ENCODE measurements around the gene GRHL1. TPM values are rescaled to one million over a fixed set of nuclear protein-coding genes. Genes with fewer than 3 reads are reported as not detected.

Gene GRHL1
- total RNA-seq, 2 experiments from 2014 or later = 0.28 to 0.38 TPM

- no peaks in the 10 kb centered on the region for H3K9me3 Mint-ChIP-seq
- CTCF ChIA-PET = no interaction called here
Observed at GRCh38 chr2:9999693-10000092, 48.2 kb downstream of the GRHL1 start.

GRCh38 chr2:10000541-10000940, 49.0 kb downstream of the GRHL1 start:
- Histone ChIP-seq H3K4me1 (ENCODE audit: insufficient read depth, low read length) (no peaks in the 10 kb centered on the region), H3K9me3 (ENCODE audit: control insufficient read depth in 1 of 2, insufficient read depth in 1 of 2, low read length in 2 of 2) (no peaks in the 10 kb centered on the region), H3K36me3 (ENCODE audit: insufficient read depth, low read length) (no peaks in the 10 kb centered on the region), H3K4me3 (ENCODE audit: low read length) (no peak overlapping the region), H3K27me3 (ENCODE audit: control insufficient read depth in 1 of 2, insufficient read depth in 2 of 2, low read length in 2 of 2) (no peaks in the 10 kb centered on the region), H3K27ac (ENCODE audit: low read depth in 1 of 2, low read length in 2 of 2) (no peak overlapping the region)
- H3K9me3 Mint-ChIP-seq = no peaks in the 10 kb centered on the region
- TF ChIP-seq CTCF (IDR thresholded peaks at IDR 0.05) = no peak
- no peaks in the 10 kb centered on the region for H3K4me1 Mint-ChIP-seq (ENCODE audit: low read depth)
- intact Hi-C loops (cut with DNase I, micrococcal nuclease) = no loop called here
- H3K36me3 Mint-ChIP-seq (ENCODE audit: low read depth) = no peaks in the 10 kb centered on the region
- no peak for ATAC-seq (ENCODE audit: poor library complexity)
- DNase-seq = no peak
- CTCF ChIA-PET = no interaction called here
- no peak overlapping the region for H3K27ac Mint-ChIP-seq
- H3K27me3 Mint-ChIP-seq = peaks cover 9% of the 10 kb centered on the region
- POLR2A ChIA-PET = no interaction called here
- H3K4me3 Mint-ChIP-seq = no peak overlapping the region

More at GRCh38 chr2:9999693-10000092, 48.2 kb downstream of the GRHL1 start:
- Histone ChIP-seq H3K4me3 (ENCODE audit: low read length) (no peak overlapping the region), H3K27ac (ENCODE audit: low read depth in 1 of 2, low read length in 2 of 2) (no peak overlapping the region), H3K36me3 (ENCODE audit: insufficient read depth, low read length) (no peaks in the 10 kb centered on the region), H3K27me3 (ENCODE audit: control insufficient read depth in 1 of 2, insufficient read depth in 2 of 2, low read length in 2 of 2) (no peaks in the 10 kb centered on the region), H3K4me1 (ENCODE audit: insufficient read depth, low read length) (no peaks in the 10 kb centered on the region), H3K9me3 (ENCODE audit: control insufficient read depth in 1 of 2, insufficient read depth in 1 of 2, low read length in 2 of 2) (no peaks in the 10 kb centered on the region)
- no peak for TF ChIP-seq CTCF (IDR thresholded peaks at IDR 0.05)
- DNase-seq (no peak), ATAC-seq (ENCODE audit: poor library complexity) (no peak)
- Mint-ChIP-seq H3K36me3 (ENCODE audit: low read depth) (no peaks in the 10 kb centered on the region), H3K4me3 (no peak overlapping the region), H3K27me3 (peaks cover under 1% of the 10 kb centered on the region), H3K27ac (no peak overlapping the region), H3K4me1 (ENCODE audit: low read depth) (no peaks in the 10 kb centered on the region)
- POLR2A ChIA-PET = no interaction called here
- intact Hi-C loops (cut with DNase I, micrococcal nuclease) = no loop called here

GRCh38 chr2:10001586-10001985, 50.1 kb downstream of the GRHL1 start:
- POLR2A ChIA-PET = no interaction called here
- no peak for ATAC-seq (ENCODE audit: poor library complexity)
- H3K27me3 ChIP-seq (ENCODE audit: control insufficient read depth in 1 of 2, insufficient read depth in 2 of 2, low read length in 2 of 2) = no peaks in the 10 kb centered on the region
- no peak for TF ChIP-seq CTCF (IDR thresholded peaks at IDR 0.05)
- CTCF ChIA-PET = no interaction called here
- intact Hi-C loops (cut with DNase I, micrococcal nuclease) = no loop called here
- no peaks in the 10 kb centered on the region for H3K36me3 ChIP-seq (ENCODE audit: insufficient read depth, low read length)
- no peaks in the 10 kb centered on the region for H3K4me1 ChIP-seq (ENCODE audit: insufficient read depth, low read length)
- no peaks in the 10 kb centered on the region for H3K9me3 Mint-ChIP-seq
- no peak for DNase-seq
- no peak overlapping the region for H3K27ac ChIP-seq (ENCODE audit: low read depth in 1 of 2, low read length in 2 of 2)
- no peak overlapping the region for H3K4me3 Mint-ChIP-seq
- H3K27ac Mint-ChIP-seq = no peak overlapping the region
- H3K4me1 Mint-ChIP-seq (ENCODE audit: low read depth) = no peaks in the 10 kb centered on the region
- H3K36me3 Mint-ChIP-seq (ENCODE audit: low read depth) = no peaks in the 10 kb centered on the region
- H3K4me3 ChIP-seq (ENCODE audit: low read length) = no peak overlapping the region
- peaks cover 14% of the 10 kb centered on the region for H3K27me3 Mint-ChIP-seq
- peaks cover 0 to 6% of the 10 kb centered on the region in 2 experiments for H3K9me3 ChIP-seq (ENCODE audit: control insufficient read depth in 1 of 2, insufficient read depth in 1 of 2, low read length in 2 of 2)
